ENCODE measurements around the gene FAM83G.

The FAM83G gene

DNA sequence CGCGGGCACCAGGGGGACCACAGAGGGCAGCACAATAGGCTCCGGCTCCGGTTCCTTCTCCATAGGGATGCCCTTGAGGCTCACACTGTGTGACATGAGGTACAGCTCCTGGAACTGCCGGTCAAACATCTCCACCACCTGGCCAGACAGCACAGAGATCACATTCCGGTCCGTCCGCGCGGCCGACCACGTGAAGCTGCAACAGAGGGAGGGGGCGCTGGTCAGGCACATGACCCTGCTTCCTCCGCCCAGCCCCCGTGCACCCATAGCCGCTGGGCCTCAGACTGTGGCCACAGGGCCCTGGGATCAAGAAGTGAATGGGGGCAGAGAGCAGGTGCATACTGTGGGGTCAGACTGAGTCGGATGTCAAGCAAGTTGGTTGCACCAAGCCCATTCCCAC lies 25.9 kb downstream of the FAM83G start:
- TF ChIP-seq, protein P1, sequence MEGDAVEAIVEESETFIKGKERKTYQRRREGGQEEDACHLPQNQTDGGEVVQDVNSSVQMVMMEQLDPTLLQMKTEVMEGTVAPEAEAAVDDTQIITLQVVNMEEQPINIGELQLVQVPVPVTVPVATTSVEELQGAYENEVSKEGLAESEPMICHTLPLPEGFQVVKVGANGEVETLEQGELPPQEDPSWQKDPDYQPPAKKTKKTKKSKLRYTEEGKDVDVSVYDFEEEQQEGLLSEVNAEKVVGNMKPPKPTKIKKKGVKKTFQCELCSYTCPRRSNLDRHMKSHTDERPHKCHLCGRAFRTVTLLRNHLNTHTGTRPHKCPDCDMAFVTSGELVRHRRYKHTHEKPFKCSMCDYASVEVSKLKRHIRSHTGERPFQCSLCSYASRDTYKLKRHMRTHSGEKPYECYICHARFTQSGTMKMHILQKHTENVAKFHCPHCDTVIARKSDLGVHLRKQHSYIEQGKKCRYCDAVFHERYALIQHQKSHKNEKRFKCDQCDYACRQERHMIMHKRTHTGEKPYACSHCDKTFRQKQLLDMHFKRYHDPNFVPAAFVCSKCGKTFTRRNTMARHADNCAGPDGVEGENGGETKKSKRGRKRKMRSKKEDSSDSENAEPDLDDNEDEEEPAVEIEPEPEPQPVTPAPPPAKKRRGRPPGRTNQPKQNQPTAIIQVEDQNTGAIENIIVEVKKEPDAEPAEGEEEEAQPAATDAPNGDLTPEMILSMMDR (IDR thresholded peaks at IDR 0.05; ENCODE audit: low read depth, low read length, missing control alignments), result no peak
- H3K4me3 ChIP-seq (ENCODE audit: low read depth, low read length), result no peak overlapping the region
- DNase-seq (ENCODE audit: low read depth), result no peak

DNA sequence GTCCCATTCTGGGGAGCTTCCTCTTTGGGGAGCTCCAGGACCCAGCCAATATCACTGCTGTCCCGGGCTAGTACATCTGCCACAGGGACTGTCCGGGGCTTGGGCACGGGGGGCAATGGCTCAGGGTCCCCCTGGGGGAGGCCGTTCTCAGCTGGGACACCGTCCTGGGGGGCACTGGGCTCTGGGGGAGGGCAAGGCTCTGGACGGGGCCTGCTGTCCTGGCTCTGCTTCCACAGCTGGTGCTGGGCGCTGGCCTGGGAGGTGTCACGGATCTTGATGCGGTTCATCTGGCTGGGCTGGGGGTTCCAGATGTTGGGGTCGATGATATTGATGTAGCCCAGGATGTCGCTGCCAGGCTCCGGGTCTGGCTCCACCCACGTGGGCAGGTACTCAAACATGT lies 26.5 kb downstream of the FAM83G start:
- no peak overlapping the region for H3K4me3 ChIP-seq (ENCODE audit: low read depth, low read length)
- DNase-seq (ENCODE audit: low read depth), result no peak
- TF ChIP-seq, protein P1 (IDR thresholded peaks at IDR 0.05; ENCODE audit: low read depth, low read length, missing control alignments), result no peak

DNA sequence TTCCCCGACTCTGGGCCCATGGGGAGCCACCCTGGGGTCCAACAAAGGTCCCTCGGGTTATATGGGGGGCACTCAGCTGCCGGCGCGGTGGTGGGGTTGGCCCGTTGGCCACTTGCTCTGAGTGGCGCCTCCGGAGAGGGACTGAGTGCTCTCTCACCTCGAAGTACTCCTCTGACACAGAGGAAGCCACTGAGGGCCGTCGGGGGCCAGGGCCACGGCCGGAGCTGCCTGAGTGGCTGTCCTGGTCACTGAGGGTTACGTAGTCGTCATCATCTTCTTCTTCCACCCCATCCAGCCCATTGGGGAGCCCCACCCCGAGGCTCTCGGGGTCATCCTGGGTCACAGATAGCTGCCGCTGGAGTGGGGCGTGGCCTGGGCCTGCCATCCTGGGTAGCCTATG lies 26.9 kb downstream of the FAM83G start:
- TF ChIP-seq, protein P1 (IDR thresholded peaks at IDR 0.05; ENCODE audit: low read depth, low read length, missing control alignments), result no peak
- DNase-seq (ENCODE audit: low read depth), result no peak

DNA sequence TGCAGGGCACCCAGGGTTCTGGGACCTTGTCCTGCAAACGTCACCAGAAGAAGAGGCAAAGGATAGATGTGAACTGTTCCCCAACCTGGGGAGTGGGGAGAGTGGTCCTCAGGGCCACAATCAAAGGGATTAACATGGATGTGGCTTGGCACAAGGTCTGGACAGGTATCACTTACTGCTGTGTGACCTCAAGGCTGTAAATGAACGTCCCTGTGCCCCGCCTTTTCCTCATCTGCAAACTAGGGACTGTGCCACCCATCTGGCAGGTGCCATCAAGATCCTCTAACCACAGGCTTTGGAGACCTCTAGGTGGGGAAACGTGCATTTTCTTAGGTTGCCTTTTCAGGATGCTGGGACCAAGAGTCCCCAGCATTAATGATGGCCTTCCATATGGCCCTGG lies 27.5 kb downstream of the FAM83G start:
- no peak for DNase-seq (ENCODE audit: low read depth)
- no peak overlapping the region for H3K4me3 ChIP-seq (ENCODE audit: low read depth, low read length)
- TF ChIP-seq, protein P1 (IDR thresholded peaks at IDR 0.05; ENCODE audit: low read depth, low read length, missing control alignments), result no peak

More for the DNA sequence above, 26.9 kb downstream of the FAM83G start:
- no peak overlapping the region for H3K4me3 ChIP-seq (ENCODE audit: low read depth, low read length)

DNA sequence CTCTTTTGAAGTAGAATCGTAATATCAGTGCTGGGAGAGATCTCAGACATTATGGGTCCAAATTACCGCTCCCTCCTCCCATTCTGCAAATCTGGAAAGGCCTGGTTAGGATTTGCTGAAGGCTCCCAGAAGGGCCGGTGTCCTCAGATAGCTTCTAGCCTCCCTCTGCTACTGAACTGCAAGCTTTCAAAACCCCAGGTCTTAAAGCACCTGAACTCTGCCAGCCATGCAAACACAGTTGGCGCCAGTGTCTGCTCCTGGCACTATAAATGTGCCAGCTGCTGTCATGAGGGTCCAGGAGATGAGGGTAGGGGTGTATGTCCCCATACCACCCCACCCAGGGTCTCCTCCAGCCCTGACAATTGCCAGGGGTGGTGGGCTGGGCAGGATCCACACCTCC lies 28.4 kb downstream of the FAM83G start:
- TF ChIP-seq, protein P1 (IDR thresholded peaks at IDR 0.05; ENCODE audit: low read depth, low read length, missing control alignments), result no peak
- no peak overlapping the region for H3K4me3 ChIP-seq (ENCODE audit: low read depth, low read length)
- DNase-seq (ENCODE audit: low read depth), result no peak

DNA sequence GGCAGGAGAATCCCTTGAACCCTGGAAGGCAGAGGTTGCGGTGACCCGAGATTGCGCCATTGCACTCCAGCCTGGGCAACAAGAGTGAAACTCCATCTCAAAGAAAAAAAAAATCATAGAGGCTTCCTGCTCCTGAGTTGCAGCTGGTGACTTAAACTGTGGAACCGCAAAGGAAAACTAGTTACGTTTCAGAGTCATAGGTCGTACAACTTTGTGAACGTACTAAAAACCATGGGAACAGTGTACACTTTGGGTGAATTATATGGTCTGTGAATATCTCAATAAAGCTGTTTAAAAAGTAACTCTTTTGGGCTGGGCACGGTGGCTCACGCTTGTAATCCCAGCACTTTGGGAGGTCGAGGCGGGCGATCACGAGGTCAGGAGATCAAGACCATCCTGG lies 29.0 kb downstream of the FAM83G start:
- TF ChIP-seq, protein P1 (IDR thresholded peaks at IDR 0.05; ENCODE audit: low read depth, low read length, missing control alignments), result no peak
- no peak for DNase-seq (ENCODE audit: low read depth)
- H3K4me3 ChIP-seq (ENCODE audit: low read depth, low read length), result no peak overlapping the region

DNA sequence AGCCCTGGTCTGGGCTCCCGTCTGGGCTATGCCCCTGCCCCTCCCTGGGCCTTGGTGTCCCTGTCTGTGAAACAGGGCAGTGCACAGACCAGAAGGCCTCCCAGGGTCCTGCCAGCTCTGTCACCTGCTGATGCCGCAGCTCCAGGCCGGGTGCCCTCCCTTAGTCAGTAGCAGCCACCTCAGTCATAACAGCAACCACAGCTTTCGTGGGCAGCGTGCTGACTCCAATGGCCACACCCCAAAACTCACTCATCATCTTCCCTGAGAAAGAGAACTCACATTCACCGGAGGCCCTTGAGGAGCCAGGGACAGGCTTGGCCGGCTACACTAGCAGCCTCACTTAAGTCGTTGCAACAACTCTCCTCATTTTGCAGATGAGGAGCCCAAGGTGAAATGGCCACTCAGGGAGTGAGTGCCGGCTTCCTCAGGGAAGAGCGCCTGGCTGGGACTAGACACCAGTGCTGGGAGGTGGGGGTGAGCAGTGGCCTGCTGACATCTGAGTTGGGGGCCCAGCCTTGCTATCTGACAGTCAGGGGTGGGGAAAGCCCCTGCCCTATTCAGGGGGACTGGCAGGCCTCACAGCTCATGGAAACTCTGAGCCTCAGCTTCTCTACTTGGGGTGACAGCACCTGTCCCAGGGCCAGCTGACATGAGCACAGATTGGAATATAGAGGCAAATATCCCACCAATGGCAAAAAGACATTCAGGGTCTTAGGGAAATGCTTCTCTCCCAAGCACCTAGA lies 30.0 kb downstream of the FAM83G start:
- TF ChIP-seq, protein P1 (IDR thresholded peaks at IDR 0.05; ENCODE audit: low read depth, low read length, missing control alignments), result no peak
- DNase-seq (ENCODE audit: low read depth), result no peak
- no peak overlapping the region for H3K4me3 ChIP-seq (ENCODE audit: low read depth, low read length)
